ENCODE data around the gene COL5A2.
A peak's percentile ranks its signal among the peaks of the same experiment; 100 is the strongest.

COL5A2 gene

DNA sequence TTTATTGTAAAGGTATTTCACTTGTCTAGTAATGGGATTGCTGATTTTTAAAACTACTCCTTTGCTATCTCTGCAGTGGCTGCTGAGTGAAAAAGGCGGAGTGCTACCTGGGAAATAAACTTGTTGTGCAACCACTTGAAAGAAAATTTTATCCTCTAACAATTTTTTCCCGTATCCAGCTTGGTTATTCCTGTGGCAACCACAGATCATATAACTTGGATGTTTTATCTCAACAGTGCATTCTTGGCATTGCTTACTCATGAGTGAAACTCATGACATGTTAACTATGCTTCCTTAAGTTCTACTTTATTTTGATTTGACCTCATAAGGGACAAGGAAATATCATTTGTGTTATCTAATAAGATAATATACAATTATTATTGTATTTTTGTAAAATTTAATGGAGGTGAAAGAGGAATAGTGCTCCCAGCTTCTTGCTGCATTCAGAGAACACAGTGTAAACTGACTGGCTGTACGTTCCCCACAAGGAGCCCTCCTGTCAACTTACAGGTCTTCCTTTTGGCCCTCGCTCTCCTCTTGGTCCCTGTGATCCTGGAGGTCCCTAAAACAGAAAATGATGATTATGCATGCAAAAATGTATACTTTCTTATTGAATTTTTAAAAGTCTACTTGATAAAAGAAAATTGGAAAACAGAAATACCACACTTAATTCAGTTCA, 82.7 kb downstream of the COL5A2 start:
- no peak for DNase-seq

DNA sequence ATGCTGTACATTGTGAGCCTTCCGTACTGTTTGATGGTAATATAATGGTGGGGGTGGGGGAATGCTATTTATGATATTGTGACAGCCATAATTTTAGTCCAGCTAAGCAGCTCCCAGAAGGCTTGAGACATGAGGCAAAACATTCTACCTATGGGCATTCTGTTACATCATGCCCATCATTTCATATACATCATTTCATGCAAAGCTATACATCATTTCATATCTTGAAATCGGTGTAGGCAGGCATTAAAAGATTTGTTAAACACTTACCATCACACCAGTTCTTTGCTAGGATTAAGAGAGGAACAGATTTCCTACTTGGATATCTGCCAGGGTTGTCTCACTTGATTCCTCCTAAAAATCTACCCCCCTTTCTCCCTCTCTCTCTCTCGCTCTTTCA, 84.5 kb downstream of the COL5A2 start:
- no peak for DNase-seq

DNA sequence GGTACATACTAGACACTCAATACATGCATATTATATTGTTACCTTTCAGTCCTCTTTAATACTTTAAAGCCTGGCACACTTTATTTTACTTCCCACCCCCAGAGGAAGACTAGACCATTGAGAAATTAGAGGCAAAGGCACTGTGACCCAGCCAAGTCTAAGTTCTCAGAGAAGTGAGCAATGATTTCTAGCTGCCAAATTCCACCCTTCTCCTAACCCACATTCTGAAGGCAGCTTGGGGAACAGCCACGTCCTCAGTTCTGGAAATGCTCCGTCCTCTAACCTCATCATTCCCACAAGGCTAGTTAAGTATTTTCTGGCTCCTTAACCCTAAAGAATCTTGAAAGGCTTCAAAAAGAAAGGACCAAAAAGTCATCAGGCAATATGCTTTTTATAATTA, 86.6 kb downstream of the COL5A2 start:
- DNase-seq, result no peak

DNA sequence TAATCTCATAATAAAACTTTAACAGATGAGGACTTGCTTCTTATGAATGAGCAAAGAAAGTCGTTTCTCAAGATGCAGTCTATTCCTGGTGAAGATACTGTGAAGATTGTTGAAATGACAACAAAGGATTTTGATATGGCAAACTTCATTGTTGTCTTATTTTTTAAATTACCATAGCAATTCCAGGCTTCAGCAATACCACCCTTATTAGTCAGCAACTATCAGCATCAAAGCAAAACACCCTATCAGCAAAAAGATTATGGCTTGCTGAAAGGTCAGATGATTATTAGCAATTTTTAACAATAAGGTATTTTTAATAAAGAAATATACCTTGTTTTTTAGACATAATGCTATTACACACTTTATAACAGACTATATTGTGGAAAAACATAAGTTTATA, 88.3 kb downstream of the COL5A2 start:
- no peak for DNase-seq

DNA sequence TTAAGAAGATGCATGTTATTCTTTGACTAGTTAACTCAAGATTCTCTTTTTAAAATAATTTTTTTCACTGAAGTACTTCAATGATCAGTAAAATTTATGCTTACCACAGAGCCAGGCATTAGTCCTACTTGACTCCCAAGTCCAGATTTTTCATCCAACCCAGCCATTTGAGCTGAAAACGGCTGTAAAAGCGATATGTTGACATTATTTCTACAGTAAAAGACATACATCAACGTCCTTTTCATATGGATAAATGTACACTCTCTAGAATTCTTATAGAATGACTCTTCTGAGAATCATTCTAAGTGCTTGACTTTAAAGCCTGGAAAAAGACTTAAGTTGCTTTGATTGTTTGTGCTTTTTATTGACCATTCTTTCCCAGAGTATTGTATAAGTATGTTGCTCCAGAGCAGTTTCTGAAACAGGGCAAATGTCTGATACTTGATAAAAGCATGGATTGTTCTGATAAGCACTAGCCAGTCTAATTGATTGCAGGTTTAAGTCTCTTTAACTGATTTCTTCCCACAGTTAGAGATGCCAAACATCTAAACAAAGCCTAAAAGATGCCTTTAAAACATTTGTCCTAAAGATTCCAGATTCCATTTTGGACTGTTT, 90.9 kb downstream of the COL5A2 start:
- no peak for DNase-seq

DNA sequence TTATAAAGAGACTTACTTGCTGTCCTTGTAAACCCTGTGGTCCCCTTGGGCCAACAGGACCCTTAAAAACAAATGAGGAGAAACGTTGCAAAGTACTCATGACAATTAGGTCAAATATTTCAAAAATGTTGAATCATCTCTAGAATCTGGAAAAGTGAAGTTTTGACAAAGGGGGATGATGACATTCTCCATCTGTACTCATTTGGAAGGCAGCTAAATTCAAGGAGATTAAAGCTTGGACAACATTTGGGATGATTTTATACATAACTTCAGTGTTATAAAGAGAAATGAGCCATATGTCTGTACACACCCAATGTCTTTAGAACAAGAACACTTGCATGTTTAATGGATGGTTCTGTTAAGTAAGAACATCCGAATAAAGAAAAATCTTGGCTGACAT, 92.9 kb downstream of the COL5A2 start:
- no peak for DNase-seq

DNA sequence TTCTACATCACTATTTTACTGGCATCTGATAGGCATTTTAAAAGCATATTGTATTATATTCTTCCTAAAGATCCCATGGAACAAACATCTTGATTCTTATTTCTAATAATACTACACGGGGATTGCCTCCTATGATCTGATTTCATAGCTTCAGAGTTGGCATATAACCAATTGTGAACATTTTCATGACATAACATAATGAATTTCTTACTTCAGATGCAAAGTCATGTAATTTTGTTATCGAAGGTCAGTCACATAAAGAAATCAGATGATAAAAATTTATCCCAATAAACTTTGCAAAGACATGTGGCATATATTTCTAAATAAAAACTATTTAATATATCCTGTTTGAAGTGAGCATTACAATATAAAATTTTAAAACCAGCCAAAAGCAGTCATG, 93.3 kb downstream of the COL5A2 start:
- DNase-seq, result no peak

DNA sequence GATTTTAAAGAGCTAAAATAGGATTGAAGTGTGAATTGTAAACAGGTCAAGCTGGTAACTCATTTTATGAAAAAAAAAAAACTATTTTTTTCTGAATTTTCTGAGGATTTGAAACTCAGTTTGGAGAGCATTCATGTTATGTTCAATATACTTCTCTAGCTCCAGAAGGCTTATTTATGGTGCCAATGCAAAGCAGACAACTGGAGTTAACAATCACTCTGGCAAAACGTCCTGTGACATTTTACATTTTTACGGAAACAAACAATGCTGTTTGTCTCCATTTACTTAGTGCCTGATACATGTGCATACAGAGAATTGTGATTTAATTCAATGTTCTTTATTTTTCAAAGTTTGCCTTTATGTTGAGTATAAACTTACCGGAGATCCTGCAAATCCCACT, 96.0 kb downstream of the COL5A2 start:
- no peak for DNase-seq

DNA sequence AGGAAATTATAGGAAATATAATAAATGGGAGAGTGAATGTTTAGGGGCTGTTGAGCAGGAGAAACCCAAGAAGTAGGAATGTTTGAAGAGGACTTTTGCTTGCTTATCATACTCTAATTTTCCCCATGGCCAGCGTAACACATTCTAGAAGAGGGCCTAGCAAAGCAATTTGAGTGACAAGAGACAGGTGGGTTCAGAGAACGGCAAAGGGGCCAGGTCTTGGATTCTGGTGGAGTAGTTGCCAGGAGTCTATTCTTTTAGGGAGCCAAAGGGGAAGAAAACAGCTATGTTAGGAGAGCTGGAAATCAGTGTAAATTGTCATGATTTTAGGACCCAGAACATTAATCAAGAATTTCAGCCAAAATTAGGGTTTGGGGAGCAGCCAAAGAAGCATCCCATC, 96.5 kb downstream of the COL5A2 start:
- DNase-seq, result no peak

DNA sequence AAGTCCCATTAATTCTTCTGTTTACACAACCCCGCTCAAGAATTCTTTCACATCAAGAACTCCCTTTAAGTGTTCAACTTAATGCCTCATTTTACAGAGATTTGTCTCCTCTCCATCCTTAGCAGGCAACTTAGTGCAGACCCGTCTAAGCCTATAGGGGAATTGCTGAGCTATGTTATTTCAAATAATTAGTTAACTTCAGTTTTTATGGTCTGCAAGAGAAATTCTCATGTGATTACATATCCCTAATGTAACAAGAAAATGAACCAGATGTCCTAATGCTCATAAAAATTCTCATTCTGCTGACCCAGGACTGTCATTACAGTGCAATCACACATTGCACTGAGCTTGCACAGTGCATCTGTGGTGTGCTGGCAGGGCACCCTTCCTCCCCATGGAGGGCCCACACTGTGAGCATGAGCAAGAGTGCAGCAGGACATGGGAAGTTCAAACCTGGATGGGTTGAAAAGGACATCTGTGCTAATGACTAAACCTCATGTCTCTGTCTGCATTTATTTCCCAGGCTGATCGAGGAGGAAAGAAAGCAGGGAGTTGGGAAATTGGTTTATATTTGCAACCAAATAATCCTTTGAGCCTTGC, 97.1 kb downstream of the COL5A2 start:
- DNase-seq, result peak; percentile 73

DNA sequence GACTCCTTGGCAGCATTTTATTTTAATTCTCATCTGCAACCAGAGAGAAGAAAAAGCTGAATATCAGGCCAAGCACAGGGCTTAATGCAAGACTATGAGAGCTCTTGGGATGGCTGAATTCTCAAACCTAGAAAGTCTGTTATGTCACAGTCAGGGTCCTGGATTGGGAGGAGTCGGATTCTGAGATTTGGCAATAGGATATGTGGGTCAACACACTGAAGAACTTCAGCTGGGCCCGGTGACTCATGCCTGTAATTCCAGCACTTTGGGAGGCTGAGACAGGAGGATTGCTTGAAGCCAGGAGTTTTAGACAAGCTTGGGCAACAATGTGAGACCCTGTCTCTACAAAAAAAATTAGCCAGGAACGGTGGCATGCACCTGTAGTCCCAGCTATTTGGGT, 103.0 kb downstream of the COL5A2 start:
- DNase-seq, result no peak

DNA sequence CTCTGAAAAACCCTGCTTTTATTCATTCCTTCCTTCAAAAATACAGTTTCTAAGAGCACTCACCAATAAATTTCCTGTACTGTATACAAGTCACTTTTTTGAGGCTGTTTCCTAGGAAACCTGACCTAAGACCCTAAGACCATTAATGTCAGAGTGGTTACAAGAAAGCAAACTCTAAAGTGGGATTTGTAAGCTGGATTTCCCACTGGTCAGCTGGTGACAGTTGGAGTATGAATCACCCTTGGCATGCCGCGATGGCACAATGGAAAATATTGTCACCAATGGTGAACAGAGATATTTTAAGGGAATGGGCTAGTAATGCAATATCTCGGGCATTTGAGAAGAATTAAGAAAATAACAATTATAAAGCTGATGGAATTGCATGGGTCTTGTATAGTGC, 103.4 kb downstream of the COL5A2 start:
- DNase-seq, result no peak

DNA sequence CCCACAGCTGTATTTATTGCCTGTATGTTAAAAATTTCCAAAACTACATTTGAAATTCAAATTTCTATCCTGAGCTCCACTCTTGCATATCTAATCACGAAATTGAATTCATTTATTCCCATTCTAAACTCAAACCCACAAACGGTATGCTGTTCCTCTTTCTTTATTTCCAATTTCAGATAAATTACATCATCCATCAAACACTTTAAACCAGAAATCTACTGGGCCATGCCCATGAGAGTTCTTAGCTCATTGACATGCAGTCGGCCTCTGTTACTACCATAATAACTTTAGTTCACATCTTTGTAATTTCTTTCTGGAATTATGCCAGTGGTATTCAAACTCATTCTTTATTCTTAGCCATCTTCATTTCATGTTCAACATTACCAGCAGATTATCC, 105.1 kb downstream of the COL5A2 start:
- DNase-seq, result no peak

DNA sequence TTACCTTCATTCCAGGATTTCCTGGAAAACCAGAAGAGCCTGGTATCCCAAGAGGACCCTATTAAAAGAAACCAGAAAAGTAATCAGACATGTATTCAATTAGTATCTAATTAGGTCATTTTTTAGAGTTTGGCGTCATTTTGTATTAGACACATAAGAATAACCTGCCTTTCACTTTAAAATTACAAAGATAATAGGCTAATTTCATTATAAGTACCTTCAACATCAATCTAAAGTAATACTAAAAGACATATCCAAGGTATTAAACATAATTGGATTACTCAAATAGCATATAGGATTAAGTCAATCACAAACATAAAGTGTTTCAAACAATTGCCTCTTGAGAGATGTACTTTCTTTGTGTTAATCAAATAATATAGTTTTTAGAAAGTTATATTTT, 107.5 kb downstream of the COL5A2 start:
- DNase-seq, result no peak

DNA sequence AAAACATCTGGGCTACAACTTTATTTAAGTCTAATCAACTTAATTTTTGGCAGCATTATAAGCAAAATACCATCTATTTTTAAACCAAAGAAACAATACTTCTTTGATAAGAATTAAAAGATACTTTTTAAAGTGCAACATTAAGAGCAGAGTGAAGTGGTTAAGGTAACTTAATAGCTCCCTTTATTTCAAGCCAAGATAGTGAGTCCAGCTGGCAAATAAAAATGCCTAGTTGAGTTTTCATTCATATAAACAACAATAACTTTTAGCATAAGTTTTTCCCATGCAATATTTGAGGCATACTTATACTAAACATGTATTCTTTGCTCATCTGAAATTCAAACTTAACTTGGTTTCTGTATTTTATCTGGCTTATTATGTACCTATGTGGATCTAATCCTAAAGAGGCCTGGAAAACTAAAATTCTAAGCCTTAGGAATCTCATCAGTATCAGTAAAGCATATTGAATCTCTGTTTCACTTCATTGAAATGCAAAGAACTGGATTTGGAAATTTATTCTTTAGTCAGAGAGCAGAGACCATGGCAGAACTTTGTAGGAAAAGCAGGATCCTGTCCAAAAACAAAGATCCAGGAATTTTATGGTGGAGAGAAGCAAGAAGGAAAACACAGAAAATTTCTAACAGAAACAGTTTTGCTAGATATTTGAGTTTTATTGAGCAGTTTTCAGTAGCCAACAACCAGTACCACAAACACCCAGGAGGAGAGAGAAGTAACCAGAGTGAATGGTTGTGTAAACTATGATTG, 109.5 kb downstream of the COL5A2 start:
- no peak for DNase-seq

DNA sequence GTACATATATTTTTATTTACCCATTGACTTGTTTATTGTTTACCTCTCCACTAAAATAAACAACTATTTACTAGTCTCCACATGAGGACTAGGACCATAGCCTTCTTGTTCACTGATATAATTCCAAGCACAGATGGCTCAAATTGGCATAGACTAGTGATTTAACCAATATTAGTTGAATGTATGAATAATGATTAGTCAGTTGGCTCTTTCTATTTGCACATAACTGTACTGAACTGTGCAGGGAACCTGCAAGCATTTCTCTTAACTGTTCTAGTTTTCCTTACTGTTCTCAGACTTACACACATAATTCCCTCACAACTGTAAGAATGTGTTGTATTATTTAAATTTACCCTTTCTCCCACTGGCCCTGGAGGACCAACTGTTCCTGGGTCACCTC, 113.5 kb downstream of the COL5A2 start:
- no peak for DNase-seq

DNA sequence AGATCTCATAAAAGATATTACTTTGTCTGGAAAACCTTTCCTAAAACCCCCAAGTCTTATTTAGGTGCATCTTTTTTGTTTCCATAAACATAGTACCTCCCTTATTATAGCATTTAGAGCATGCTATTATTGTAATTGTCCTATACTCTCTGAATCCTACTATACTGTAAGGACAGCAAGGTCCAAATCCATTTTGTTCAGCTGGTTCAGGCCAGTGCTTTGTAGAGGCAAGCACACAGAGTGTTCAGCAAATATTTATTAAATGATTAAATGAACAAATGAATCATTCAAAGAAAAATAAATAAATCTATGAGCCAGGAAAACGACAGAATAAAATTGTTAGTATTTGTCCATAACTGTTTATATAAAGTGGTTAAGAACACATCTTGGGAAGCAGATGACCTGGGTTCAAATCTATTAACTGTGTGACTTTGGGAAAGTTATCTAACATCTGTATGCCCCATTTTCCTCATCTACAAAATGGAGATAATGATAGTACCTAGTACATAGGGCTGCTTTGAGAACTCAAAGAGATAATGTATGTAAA, 119.4 kb downstream of the COL5A2 start:
- DNase-seq, result no peak

DNA sequence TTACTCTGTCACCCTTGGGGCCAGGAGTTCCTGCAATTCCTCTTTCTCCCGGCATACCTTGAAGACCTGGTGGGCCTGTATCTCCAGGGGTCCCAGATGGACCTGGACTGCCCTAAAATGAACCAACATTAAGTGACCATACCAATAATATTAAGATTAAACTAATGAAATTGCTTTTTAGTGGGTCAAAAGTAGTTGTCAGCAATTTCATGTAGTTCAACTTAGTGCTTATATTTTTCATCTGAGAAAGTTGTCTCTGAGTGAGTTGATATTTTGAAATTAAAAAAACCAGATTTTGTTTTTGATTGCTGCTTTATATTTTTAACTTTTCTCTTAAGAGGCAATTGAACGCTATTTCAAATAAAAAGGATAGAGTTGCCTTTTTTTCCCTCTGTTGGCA, 122.2 kb downstream of the COL5A2 start:
- DNase-seq, result no peak

DNA sequence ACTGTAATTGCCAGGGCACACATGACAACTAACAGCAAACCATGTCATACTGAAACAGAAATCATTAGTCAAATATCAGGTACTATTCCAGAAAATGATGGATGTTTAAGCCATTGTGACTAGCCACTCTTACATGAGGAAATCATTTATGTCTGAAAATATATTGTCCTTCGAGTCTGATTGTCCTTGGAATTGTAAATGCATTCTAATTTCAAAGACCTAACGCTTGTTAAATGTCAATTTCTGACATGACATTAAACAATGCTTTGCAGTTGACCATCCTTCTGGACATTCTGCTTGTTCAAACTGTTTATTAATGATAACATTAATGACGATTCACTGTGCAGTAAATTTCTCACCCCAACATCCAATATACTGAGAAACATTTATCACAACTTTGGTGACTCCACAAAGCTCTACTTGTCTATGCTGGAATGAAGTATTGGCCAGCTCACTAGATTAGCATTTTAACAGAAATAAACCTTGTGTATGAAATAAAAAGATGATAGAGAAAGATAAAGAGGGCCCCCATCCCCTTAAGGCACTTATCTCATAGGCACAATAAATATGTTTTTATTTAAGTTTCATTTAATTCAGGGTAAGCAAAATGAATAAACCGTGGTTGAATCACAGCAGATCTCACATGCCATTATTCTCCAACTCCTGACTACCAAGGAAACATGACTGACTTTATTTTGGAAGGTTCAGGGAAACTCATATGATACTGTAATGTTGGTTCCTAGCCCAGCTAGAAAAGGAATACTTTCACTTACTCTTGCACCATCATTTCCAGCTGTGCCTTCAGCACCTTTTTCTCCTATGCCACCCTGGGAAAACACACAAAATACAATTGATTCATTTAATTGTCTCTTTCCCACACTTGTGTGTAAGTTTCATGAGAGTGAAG, 123.1 kb downstream of the COL5A2 start:
- no peak for DNase-seq

DNA sequence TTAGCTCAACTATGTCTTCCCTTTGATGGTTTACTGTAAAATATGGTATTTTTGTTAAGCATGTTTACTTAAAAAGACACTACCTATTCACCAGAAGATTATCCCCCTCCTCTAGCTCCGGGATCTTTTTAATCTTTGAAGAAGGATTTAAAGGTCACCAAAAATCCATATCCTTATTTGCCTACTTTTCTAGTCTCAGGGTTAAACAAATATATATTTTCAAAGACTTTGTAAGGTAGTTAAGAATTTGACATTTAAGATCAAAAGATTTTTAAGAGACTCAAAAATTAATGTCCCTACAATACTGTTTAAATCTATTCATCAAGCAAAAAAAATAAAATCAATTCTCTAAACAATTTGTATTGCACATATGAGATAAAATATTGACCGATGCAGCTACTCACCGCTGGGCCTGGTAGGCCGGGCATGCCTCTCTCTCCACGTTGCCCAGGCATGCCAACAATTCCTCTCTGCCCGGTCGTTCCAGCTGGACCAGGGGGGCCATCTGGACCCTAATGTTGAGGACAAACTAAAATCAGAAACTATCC, 129.3 kb downstream of the COL5A2 start:
- no peak for DNase-seq

DNA sequence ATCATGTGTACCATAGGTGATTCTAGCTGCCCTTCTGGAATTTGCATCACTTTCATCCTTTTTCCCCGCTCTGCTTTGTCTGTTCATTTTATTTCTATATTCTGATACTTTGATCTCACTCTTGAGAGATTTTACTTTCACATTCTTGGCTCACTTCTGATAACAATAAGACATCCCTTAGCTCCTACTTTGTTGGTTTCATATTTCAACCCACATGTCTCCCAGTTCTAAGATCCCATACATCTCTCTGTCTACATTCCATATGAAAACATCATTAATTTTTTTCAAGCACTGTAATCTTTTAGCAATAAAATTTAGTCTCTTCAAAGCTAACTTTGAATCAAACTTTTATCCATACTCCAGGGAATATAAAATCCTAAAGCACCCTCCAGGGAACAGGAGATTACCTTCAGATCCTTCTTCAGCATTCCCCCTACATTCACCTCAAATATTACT, 129.8 kb downstream of the COL5A2 start:
- DNase-seq, result no peak

DNA sequence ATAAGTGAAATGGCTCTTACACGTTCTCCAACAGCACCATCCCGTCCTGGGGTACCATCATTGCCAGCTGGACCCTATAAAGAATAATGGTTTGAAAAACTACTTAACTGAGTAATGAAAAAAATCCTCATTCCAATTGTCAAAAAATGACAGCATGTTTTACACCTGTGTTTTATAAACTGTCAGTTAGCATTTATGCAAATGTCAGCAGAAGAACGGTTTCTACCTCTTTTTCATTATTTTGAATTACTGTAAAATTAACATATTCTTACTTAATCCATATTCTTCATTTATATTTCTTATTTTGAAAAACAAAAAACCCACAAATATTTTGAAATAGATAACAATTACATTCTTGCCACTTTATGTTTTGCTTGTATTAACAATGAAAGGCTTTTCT, 131.4 kb downstream of the COL5A2 start:
- DNase-seq, result no peak

Measured in right forelimb (tissue), 1 donor.